ENCODE data around the gene AIF1.

DNA sequence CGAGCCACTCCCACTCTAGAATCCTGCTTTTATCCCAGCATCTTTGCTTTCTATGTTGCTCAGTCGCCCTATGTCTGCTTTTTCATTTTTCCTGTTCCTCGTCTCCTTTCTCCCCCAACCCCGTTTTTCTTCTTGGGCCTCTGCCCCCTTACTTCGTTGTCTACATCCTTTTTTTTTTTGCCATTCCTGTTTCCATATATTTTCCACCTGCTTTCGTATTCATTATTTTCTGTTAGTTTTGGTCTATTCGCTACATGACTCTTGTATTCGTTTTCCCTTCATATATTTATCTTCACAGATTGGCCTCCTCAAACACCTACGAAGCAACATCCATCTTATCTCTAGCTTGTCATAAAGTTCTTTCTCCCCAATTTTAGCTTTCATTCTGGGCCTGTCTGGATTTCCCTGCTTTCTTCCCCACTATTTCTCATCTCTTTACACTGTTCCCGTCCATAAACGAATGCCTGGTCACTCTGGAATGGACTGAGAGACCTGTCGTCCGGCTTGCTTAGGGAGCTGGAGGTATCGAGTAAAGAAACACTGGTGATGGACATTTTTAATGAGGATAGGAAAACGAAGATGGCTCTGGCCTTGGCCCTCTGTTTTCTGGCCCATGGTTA, 6.4 kb downstream of the AIF1 start:
- TF ChIP-seq, protein P1, sequence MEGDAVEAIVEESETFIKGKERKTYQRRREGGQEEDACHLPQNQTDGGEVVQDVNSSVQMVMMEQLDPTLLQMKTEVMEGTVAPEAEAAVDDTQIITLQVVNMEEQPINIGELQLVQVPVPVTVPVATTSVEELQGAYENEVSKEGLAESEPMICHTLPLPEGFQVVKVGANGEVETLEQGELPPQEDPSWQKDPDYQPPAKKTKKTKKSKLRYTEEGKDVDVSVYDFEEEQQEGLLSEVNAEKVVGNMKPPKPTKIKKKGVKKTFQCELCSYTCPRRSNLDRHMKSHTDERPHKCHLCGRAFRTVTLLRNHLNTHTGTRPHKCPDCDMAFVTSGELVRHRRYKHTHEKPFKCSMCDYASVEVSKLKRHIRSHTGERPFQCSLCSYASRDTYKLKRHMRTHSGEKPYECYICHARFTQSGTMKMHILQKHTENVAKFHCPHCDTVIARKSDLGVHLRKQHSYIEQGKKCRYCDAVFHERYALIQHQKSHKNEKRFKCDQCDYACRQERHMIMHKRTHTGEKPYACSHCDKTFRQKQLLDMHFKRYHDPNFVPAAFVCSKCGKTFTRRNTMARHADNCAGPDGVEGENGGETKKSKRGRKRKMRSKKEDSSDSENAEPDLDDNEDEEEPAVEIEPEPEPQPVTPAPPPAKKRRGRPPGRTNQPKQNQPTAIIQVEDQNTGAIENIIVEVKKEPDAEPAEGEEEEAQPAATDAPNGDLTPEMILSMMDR (conservative IDR thresholded peaks at IDR 0.05; ENCODE audit: low read length) = no peak
- TF ChIP-seq EZH2phosphoT487 (IDR thresholded peaks at IDR 0.05; ENCODE audit: borderline replicate concordance, low read depth, low read length) = no peak

Measured in OCI-LY7 (cell line).